GM12874 (cell line): ENCODE measurements around the gene MYO10.

Source experiments
- CTCF ChIP-seq: IDR thresholded peaks from 2 replicates; pipeline ENCODE4 v1.5.1; 2011; ENCODE audit warnings: low read depth, mild to moderate bottlenecking, control low read depth, low read length, moderate library complexity; ENCODE audit not compliant: insufficient read depth

MYO10 gene

GRCh38 chr5:16901021-16901644, 35.0 kb downstream of the MYO10 start:
- no peak for TF ChIP-seq CTCF

GRCh38 chr5:16899171-16899570, 36.9 kb downstream of the MYO10 start:
- TF ChIP-seq CTCF: no peak

- TF ChIP-seq CTCF: no peak
Measured at GRCh38 chr5:16897800-16898199, 38.3 kb downstream of the MYO10 start.

- TF ChIP-seq CTCF: no peak
Measured at GRCh38 chr5:16897284-16897704, 38.8 kb downstream of the MYO10 start.

- TF ChIP-seq CTCF: no peak
Measured at GRCh38 chr5:16896767-16897166, 39.3 kb downstream of the MYO10 start.

- no peak for TF ChIP-seq CTCF
Measured at GRCh38 chr5:16894236-16895057, 41.6 kb downstream of the MYO10 start.

- no peak for TF ChIP-seq CTCF
Measured at GRCh38 chr5:16891033-16891432, 45.1 kb downstream of the MYO10 start.
